IMR-90 (cell line): ENCODE results near the gene SLC66A1. TPM values are rescaled to one million over a fixed set of nuclear protein-coding genes. Genes with fewer than 3 reads are reported as not detected.

Experiments
- ATAC-seq: fragments of 200-7000 bp; cut with Tn5 transposase; 2 replicates; pipeline ENCODE4 v1.9.1; 2020; ENCODE audit warnings: low read depth, mild to moderate bottlenecking, moderate library complexity
- BruUV-seq: library from RNA; stranded (reverse); fragments of 400-500 nt; replicated peaks from 2 replicates; lab custom pipeline; 2021; lab: Mats Ljungman, UMichigan
- CTCF ChIA-PET: fragments of 300-600 bp; formaldehyde crosslinking; extraction: SDS; loops from one replicate; lab custom pipeline; 2021; ENCODE audit warnings: antibody characterized with exemption; lab: Yijun Ruan, JAX
- POLR2A ChIA-PET: fragments of 300-600 bp; sonication (Branson Sonifier 250); formaldehyde crosslinking; loops from one replicate; lab custom pipeline; 2022; ENCODE audit warnings: antibody characterized with exemption; ENCODE audit not compliant: unreplicated experiment; lab: Charles Lee
- DNase-seq: peaks from one replicate; pipeline ENCODE4 v3.0.0; 2013
- H2AFZ ChIP-seq: replicated peaks from 2 replicates; pipeline ENCODE3; 2013; ENCODE audit warnings: low read length, mild to moderate bottlenecking; ENCODE audit not compliant: poor library complexity
- H2AK5ac ChIP-seq: 2 replicates; pipeline ENCODE4 v1.6.1; 2013; ENCODE audit warnings: low read depth, low read length, inconsistent platforms
- H2AK9ac ChIP-seq: replicated peaks from 2 replicates; pipeline ENCODE3; 2013; ENCODE audit warnings: mild to moderate bottlenecking, low read depth, low read length, moderate library complexity; ENCODE audit not compliant: poor library complexity
- H2BK120ac ChIP-seq: 2 replicates; pipeline ENCODE4 v1.6.1; 2013; ENCODE audit warnings: low read depth, low read length, inconsistent platforms
- H2BK15ac ChIP-seq: 3 replicates; pipeline ENCODE4 v1.6.1; 2013; ENCODE audit warnings: low read depth, low read length, inconsistent platforms
- H2BK20ac ChIP-seq: 2 replicates; pipeline ENCODE4 v1.6.1; 2013; ENCODE audit warnings: low read depth, mild to moderate bottlenecking, inconsistent platforms, low read length, moderate library complexity
- H2BK5ac ChIP-seq: 2 replicates; pipeline ENCODE4 v1.6.1; 2013; ENCODE audit warnings: mild to moderate bottlenecking, low read depth, low read length, inconsistent platforms; ENCODE audit not compliant: poor library complexity, severe bottlenecking
- H3K14ac ChIP-seq: replicated peaks from 2 replicates; pipeline ENCODE4 v1.6.1; 2013; ENCODE audit warnings: low read depth, low read length, inconsistent platforms
- H3K18ac ChIP-seq: 2 replicates; pipeline ENCODE4 v1.6.1; 2013; ENCODE audit warnings: low read depth, low read length, control low read depth
- H3K23ac ChIP-seq: 2 replicates; pipeline ENCODE4 v1.6.1; 2013; ENCODE audit warnings: low read depth, low read length, inconsistent platforms
- H3K27ac ChIP-seq: 2 replicates; pipeline ENCODE4 v1.5.1; 2013; ENCODE audit warnings: mild to moderate bottlenecking, control low read depth, low read length; ENCODE audit not compliant: insufficient read depth
- H3K27me3 ChIP-seq: 2 replicates; pipeline ENCODE4 v1.6.1; 2013; ENCODE audit warnings: low read length; ENCODE audit not compliant: control insufficient read depth, insufficient read depth
- H3K36me3 ChIP-seq: 2 replicates; pipeline ENCODE4 v1.6.1; 2013; ENCODE audit warnings: low read length, mixed read lengths; ENCODE audit not compliant: control insufficient read depth, insufficient read depth
- H3K4ac ChIP-seq: 2 replicates; pipeline ENCODE4 v1.6.1; 2013; ENCODE audit warnings: low read depth, low read length, inconsistent platforms
- H3K4me1 ChIP-seq: 2 replicates; pipeline ENCODE4 v1.6.1; 2013; ENCODE audit warnings: low read length, mixed read lengths; ENCODE audit not compliant: control insufficient read depth, insufficient read depth
- H3K4me2 ChIP-seq: 2 replicates; pipeline ENCODE4 v1.6.1; 2013; ENCODE audit warnings: low read depth, mild to moderate bottlenecking, control low read depth, low read length, moderate library complexity
- H3K4me3 ChIP-seq: 2 replicates; pipeline ENCODE4 v1.5.1; 2013; ENCODE audit warnings: low read depth, mild to moderate bottlenecking, control low read depth, low read length, moderate library complexity; ENCODE audit not compliant: insufficient read depth
- H3K56ac ChIP-seq: 2 replicates; pipeline ENCODE4 v1.6.1; 2013; ENCODE audit warnings: low read length, inconsistent platforms; ENCODE audit not compliant: insufficient read depth; ENCODE audit errors: extremely low read depth
- H3K79me1 ChIP-seq, 2 experiments: 2 replicates each; pipeline ENCODE4 v1.6.1; 2013; ENCODE audit warnings: low read length in 2 of 2, inconsistent platforms in 1 of 2, low read depth in 1 of 2
- H3K9ac ChIP-seq: 2 replicates; pipeline ENCODE4 v1.6.1; 2013; ENCODE audit warnings: low read depth, low read length, control low read depth
- H3K9me1 ChIP-seq: 2 replicates; pipeline ENCODE4 v1.6.1; 2013; ENCODE audit warnings: low read length, inconsistent platforms; ENCODE audit not compliant: insufficient read depth
- H3K9me3 ChIP-seq: 2 replicates; pipeline ENCODE4 v1.6.1; 2013; ENCODE audit warnings: low read length; ENCODE audit not compliant: control insufficient read depth, insufficient read depth
- H4K20me1 ChIP-seq: 2 replicates; pipeline ENCODE4 v1.6.1; 2013; ENCODE audit warnings: low read length, inconsistent platforms; ENCODE audit not compliant: insufficient read depth
- H4K5ac ChIP-seq: 2 replicates; pipeline ENCODE4 v1.6.1; 2013; ENCODE audit warnings: mild to moderate bottlenecking, low read depth, low read length, control low read depth
- H4K8ac ChIP-seq, 2 experiments: 2 replicates each; pipeline ENCODE4 v1.6.1; 2013; ENCODE audit warnings: low read depth in 2 of 2, low read length in 2 of 2, control low read depth in 1 of 2, inconsistent platforms in 1 of 2
- H4K91ac ChIP-seq: 2 replicates; pipeline ENCODE4 v1.6.1; 2013; ENCODE audit warnings: low read depth, low read length, inconsistent platforms; ENCODE audit not compliant: insufficient read depth
- BHLHE40 ChIP-seq: fragments of 150-350 bp; IDR thresholded peaks from 2 replicates; pipeline ENCODE4 v1.6.1; 2016; ENCODE audit warnings: mild to moderate bottlenecking, low read depth, low read length
- CEBPB ChIP-seq: IDR thresholded peaks from 2 replicates; pipeline ENCODE4 v1.6.1; 2012; ENCODE audit warnings: low read depth, low read length, improper control_type of control experiment
- CHD1 ChIP-seq: IDR thresholded peaks from 2 replicates; pipeline ENCODE4 v1.6.1; 2012; ENCODE audit warnings: low read depth, low read length, improper control_type of control experiment
- CTCF ChIP-seq: conservative IDR thresholded peaks from 2 replicates; pipeline ENCODE4 v1.5.1; 2012; ENCODE audit warnings: mild to moderate bottlenecking, low read depth, low read length, improper control_type of control experiment
- ELK1 ChIP-seq: fragments of 150-350 bp; IDR thresholded peaks from 2 replicates; pipeline ENCODE4 v1.6.1; 2016; ENCODE audit warnings: low read depth, mild to moderate bottlenecking, low read length, moderate library complexity, borderline replicate concordance
- MAFK ChIP-seq: IDR thresholded peaks from 2 replicates; pipeline ENCODE4 v1.6.1; 2012; ENCODE audit warnings: low read depth, low read length, improper control_type of control experiment
- MXI1 ChIP-seq: IDR thresholded peaks from 2 replicates; pipeline ENCODE4 v1.6.1; 2012; ENCODE audit warnings: low read depth, mild to moderate bottlenecking, low read length, moderate library complexity, borderline replicate concordance
- NFE2L2 ChIP-seq: fragments of 150-350 bp; IDR thresholded peaks from 2 replicates; pipeline ENCODE4 v1.6.1; 2016; ENCODE audit warnings: low read depth, mild to moderate bottlenecking, low read length
- POLR2A ChIP-seq: IDR thresholded peaks from 2 replicates; pipeline ENCODE4 v1.6.1; 2012; ENCODE audit warnings: mild to moderate bottlenecking, low read depth, low read length
- RAD21 ChIP-seq: IDR thresholded peaks from 2 replicates; pipeline ENCODE4 v1.6.1; 2012; ENCODE audit warnings: low read length, improper control_type of control experiment
- RCOR1 ChIP-seq: IDR thresholded peaks from 2 replicates; pipeline ENCODE4 v1.6.1; 2012; ENCODE audit warnings: mild to moderate bottlenecking, low read length, improper control_type of control experiment; ENCODE audit not compliant: insufficient replicate concordance
- RFX5 ChIP-seq: IDR thresholded peaks from 2 replicates; pipeline ENCODE4 v1.8.0; 2012; ENCODE audit warnings: low read depth, mild to moderate bottlenecking, low read length, moderate library complexity
- SMC3 ChIP-seq: fragments of 150-350 bp; IDR thresholded peaks from 2 replicates; pipeline ENCODE4 v1.6.1; 2016; ENCODE audit warnings: low read depth, mild to moderate bottlenecking, antibody characterized with exemption, low read length, moderate library complexity
- WGBS, 2 experiments: methylation state at CpG; one replicate each; pipeline versions ENCODE4 v1.1.5 to v1.1.7; 2013; ENCODE audit warnings: missing lambda C conversion rate in 2 of 2; ENCODE audit not compliant: insufficient read length in 1 of 2; ENCODE audit errors: extremely low coverage in 2 of 2; 5-methylcytosine and 5-hydroxymethylcytosine counted together
- dilution Hi-C: fragments of 300-500 bp; cut with HindIII; formaldehyde crosslinking; loops from one replicate; pipeline ENCODE4 v1.14.3; 2018; ENCODE audit warnings: low sequenced_read_pairs; ENCODE audit not compliant: unreplicated experiment
- in situ Hi-C: fragments of 300-500 bp; cut with MboI; formaldehyde crosslinking; loops from 3 replicates; pipeline ENCODE4 v1.14.3; 2019; ENCODE audit warnings: low sequenced_read_pairs, inconsistent platforms, mixed read lengths
- intact Hi-C: fragments of 100-400 bp; cut with micrococcal nuclease; formaldehyde crosslinking; loops from 2 replicates; pipeline ENCODE4 v1.10.0; 2022
- polyA plus RNA-seq, 3 experiments: library from polyadenylated mRNA; depleted of rRNA; stranded (reverse); fragments of >200 nt; gene quantifications; 2 replicates each; pipeline ENCODE4 v1.2.3, GENCODE V29; 2012; ENCODE audit warnings: low replicate concordance in 1 of 3
- total RNA-seq: library from RNA; depleted of rRNA; stranded (reverse); fragments of >200 nt; gene quantifications from 2 replicates; pipeline ENCODE4 v1.2.3, GENCODE V29; 2012
- TF ChIP-seq, protein P1 (sequence below): fragments of 150-350 bp; IDR thresholded peaks from 2 replicates; pipeline ENCODE4 v1.6.1; 2017; ENCODE audit warnings: mild to moderate bottlenecking, antibody characterized with exemption, low read length, low read depth

SLC66A1 gene
- total and polyA plus RNA-seq, 2 of the 4 experiments (the other 2 are of a cell fraction) = 6.8 to 18.9 TPM

- Histone ChIP-seq H3K36me3 (peaks cover 74% of the 10 kb centered on the region), H4K91ac (no peak overlapping the region), H3K27ac (no peak overlapping the region), H3K14ac (no peak overlapping the region), H3K9me3 (no peaks in the 10 kb centered on the region), H2AK9ac (no peak overlapping the region), H4K5ac (no peak overlapping the region), H3K9me1 (peaks cover 6% of the 10 kb centered on the region; the same call in 1 of the 2 replicates), H3K9ac (no peak overlapping the region), H2BK120ac (no peak overlapping the region), H3K4me1 (no peaks in the 10 kb centered on the region), H3K23ac (no peak overlapping the region), H2BK20ac (no peak overlapping the region), H3K56ac (no peak overlapping the region), H3K18ac (no peak overlapping the region), H4K20me1 (peaks cover 36% of the 10 kb centered on the region), H4K8ac (no peak overlapping the region), H3K79me1 (peaks cover 8 to 33% of the 10 kb centered on the region in 2 experiments), H3K4me2 (no peak overlapping the region), H3K27me3 (no peaks in the 10 kb centered on the region), H2BK15ac (no peak overlapping the region), H3K4ac (no peak overlapping the region), H3K4me3 (no peak overlapping the region), H2AK5ac (no peak overlapping the region), H2BK5ac (no peak overlapping the region), H2AFZ (peak overlapping the region; percentile 53)
- WGBS, 2 experiments = 71% methylated on average over 5 of the region's 27 CpGs; no CpG with 5 or more reads in 1 of the 2 experiments
- ChIA-PET POLR2A (no interaction called here), CTCF (interaction anchor here (1.5 kb wide), 1 partner anchor 312 kb away, joined by 4 read pairs; no protein-coding TSS in a partner anchor)
- no peak for TF ChIP-seq BHLHE40
- TF ChIP-seq RCOR1 = no peak
- TF ChIP-seq, protein P1, sequence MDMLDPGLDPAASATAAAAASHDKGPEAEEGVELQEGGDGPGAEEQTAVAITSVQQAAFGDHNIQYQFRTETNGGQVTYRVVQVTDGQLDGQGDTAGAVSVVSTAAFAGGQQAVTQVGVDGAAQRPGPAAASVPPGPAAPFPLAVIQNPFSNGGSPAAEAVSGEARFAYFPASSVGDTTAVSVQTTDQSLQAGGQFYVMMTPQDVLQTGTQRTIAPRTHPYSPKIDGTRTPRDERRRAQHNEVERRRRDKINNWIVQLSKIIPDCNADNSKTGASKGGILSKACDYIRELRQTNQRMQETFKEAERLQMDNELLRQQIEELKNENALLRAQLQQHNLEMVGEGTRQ = no peak
- TF ChIP-seq POLR2A = no peak
- TF ChIP-seq NFE2L2 = no peak
- no peak for TF ChIP-seq CHD1
- no peak for TF ChIP-seq MXI1
- TF ChIP-seq SMC3 = no peak
- no peak for TF ChIP-seq RAD21
- TF ChIP-seq RFX5 = no peak
- TF ChIP-seq CEBPB = no peak
- TF ChIP-seq CTCF = no peak
- no peak for TF ChIP-seq MAFK
- no peak for TF ChIP-seq ELK1
- ATAC-seq (no peak), DNase-seq (no peak)
- in situ Hi-C loops (loop anchor here (5.0 kb wide), 1 partner anchor 305 kb away; no protein-coding TSS in a partner anchor), dilution Hi-C loops (no loop called here), intact Hi-C loops (no loop called here)
- no TSS peak for BruUV-seq
Measured at GRCh38 chr1:19342062-19342750, 30.1 kb downstream of the SLC66A1 start.
